Thymus (tissue), 14 donors: Measurements from ENCODE around the gene BTG3. TPM values are rescaled to one million over a fixed set of nuclear protein-coding genes. Genes with fewer than 3 reads are reported as not detected.

Experiments used
- DNase-seq, 9 donors: peaks; one replicate each; pipeline ENCODE4 v3.0.0-alpha.2; 2013; ENCODE audit warnings: low spot score in 9 of 9, low read depth in 6 of 9, missing footprints in 1 of 9
- H3K27ac ChIP-seq, 2 donors: one replicate each; pipeline ENCODE4 v1.5.1; 2013; ENCODE audit warnings: control low read depth in 1 of 2, low read depth in 1 of 2, low read length in 1 of 2, mild to moderate bottlenecking in 1 of 2, moderate library complexity in 1 of 2
- H3K27me3 ChIP-seq, 2 donors: one replicate each; pipeline ENCODE4 v1.5.1; 2013; ENCODE audit warnings: low read length in 1 of 2; ENCODE audit not compliant: control insufficient read depth in 2 of 2, insufficient read depth in 1 of 2
- H3K36me3 ChIP-seq, 2 donors: one replicate each; pipeline ENCODE4 v1.5.1; 2013; ENCODE audit warnings: low read length in 1 of 2, mild to moderate bottlenecking in 1 of 2, moderate library complexity in 1 of 2; ENCODE audit not compliant: control insufficient read depth in 2 of 2, insufficient read depth in 2 of 2
- H3K4me1 ChIP-seq, 2 donors: one replicate each; pipeline ENCODE4 v1.5.1; 2013; ENCODE audit warnings: low read length in 2 of 2; ENCODE audit not compliant: control insufficient read depth in 2 of 2, insufficient read depth in 2 of 2
- H3K4me3 ChIP-seq, 2 donors: one replicate each; pipeline ENCODE4 v1.5.1; 2013; ENCODE audit warnings: low read length in 2 of 2, control low read depth in 1 of 2, mild to moderate bottlenecking in 1 of 2
- H3K9me3 ChIP-seq, 2 donors: one replicate each; pipeline ENCODE4 v1.5.1; 2013; ENCODE audit warnings: low read length in 1 of 2, mild to moderate bottlenecking in 1 of 2; ENCODE audit not compliant: control insufficient read depth in 2 of 2, insufficient read depth in 1 of 2
- WGBS: extraction: QIAGEN DNeasy Blood & Tissue Kit; methylation state at CpG from one replicate; pipeline ENCODE4 v1.1.7; 2013; 5-methylcytosine and 5-hydroxymethylcytosine counted together
- long read RNA-seq, 10 donors: transcript quantifications; one replicate each; lab custom pipeline, GENCODE V29; 2026
- polyA plus RNA-seq: library from polyadenylated mRNA; stranded (reverse); fragments of 200-250 nt; gene quantifications from one replicate; pipeline ENCODE4 v1.2.3, GENCODE V29; 2013
- total RNA-seq: library from RNA; stranded (reverse); fragments of 120-200 nt; gene quantifications from one replicate; pipeline ENCODE4 v1.2.4, GENCODE V29; 2013
- donor health status: healthy.

The BTG3 gene, protein sequence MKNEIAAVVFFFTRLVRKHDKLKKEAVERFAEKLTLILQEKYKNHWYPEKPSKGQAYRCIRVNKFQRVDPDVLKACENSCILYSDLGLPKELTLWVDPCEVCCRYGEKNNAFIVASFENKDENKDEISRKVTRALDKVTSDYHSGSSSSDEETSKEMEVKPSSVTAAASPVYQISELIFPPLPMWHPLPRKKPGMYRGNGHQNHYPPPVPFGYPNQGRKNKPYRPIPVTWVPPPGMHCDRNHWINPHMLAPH
- 22.8 TPM for total RNA-seq
- 62.0 TPM for polyA plus RNA-seq
- long read RNA-seq, donor 1, transcript BTG3-202 (5 exons, 1,456 nt), result major isoform, 5 of 5 reads
- long read RNA-seq, donor 1, partial matches to known transcripts, result 0 of 5 reads
- long read RNA-seq, donor 1, other reads (novel, unspliced or antisense), result 0 of 5 reads
- long read RNA-seq, donor 2, transcript BTG3-202 (5 exons, 1,456 nt), result major isoform, 16 of 18 reads
- long read RNA-seq, donor 2, partial matches to known transcripts, result 0 of 18 reads
- long read RNA-seq, donor 2, other reads (novel, unspliced or antisense), result 0 of 18 reads
- long read RNA-seq, donor 3, transcript BTG3-204 (2 exons, 531 nt), result minor isoform, 8 of 39 reads
- long read RNA-seq, donor 3, transcript BTG3-202 (5 exons, 1,456 nt), result major isoform, 24 of 39 reads
- long read RNA-seq, donor 3, partial matches to known transcripts, result 5 of 39 reads
- long read RNA-seq, donor 3, other reads (novel, unspliced or antisense), result 0 of 39 reads
- long read RNA-seq, donor 4, transcript BTG3-202 (5 exons, 1,456 nt), result major isoform, 13 of 14 reads
- long read RNA-seq, donor 4, partial matches to known transcripts, result 0 of 14 reads
- long read RNA-seq, donor 4, other reads (novel, unspliced or antisense), result 0 of 14 reads
- long read RNA-seq, donor 5, transcript BTG3-202 (5 exons, 1,456 nt), result major isoform, 22 of 31 reads
- long read RNA-seq, donor 5, transcript BTG3-204 (2 exons, 531 nt), result minor isoform, 6 of 31 reads
- long read RNA-seq, donor 5, partial matches to known transcripts, result 0 of 31 reads
- long read RNA-seq, donor 5, other reads (novel, unspliced or antisense), result 0 of 31 reads
- long read RNA-seq, donor 6, transcript BTG3-202 (5 exons, 1,456 nt), result major isoform, 12 of 15 reads
- long read RNA-seq, donor 6, partial matches to known transcripts, result 0 of 15 reads
- long read RNA-seq, donor 6, other reads (novel, unspliced or antisense), result 0 of 15 reads
- long read RNA-seq, donor 7, transcript BTG3-202 (5 exons, 1,456 nt), result major isoform, 29 of 35 reads
- long read RNA-seq, donor 7, partial matches to known transcripts, result 0 of 35 reads
- long read RNA-seq, donor 7, other reads (novel, unspliced or antisense), result 0 of 35 reads
- long read RNA-seq, donor 8, partial matches to known transcripts, result 0 of 3 reads
- long read RNA-seq, donor 8, other reads (novel, unspliced or antisense), result 0 of 3 reads
- long read RNA-seq, donor 9, transcript BTG3-202 (5 exons, 1,456 nt), result major isoform, 20 of 21 reads
- long read RNA-seq, donor 9, partial matches to known transcripts, result 0 of 21 reads
- long read RNA-seq, donor 9, other reads (novel, unspliced or antisense), result 0 of 21 reads
- long read RNA-seq, donor 10, transcript BTG3-202 (5 exons, 1,456 nt), result major isoform, 15 of 19 reads
- long read RNA-seq, donor 10, partial matches to known transcripts, result 0 of 19 reads
- long read RNA-seq, donor 10, other reads (novel, unspliced or antisense), result 0 of 19 reads

DNA sequence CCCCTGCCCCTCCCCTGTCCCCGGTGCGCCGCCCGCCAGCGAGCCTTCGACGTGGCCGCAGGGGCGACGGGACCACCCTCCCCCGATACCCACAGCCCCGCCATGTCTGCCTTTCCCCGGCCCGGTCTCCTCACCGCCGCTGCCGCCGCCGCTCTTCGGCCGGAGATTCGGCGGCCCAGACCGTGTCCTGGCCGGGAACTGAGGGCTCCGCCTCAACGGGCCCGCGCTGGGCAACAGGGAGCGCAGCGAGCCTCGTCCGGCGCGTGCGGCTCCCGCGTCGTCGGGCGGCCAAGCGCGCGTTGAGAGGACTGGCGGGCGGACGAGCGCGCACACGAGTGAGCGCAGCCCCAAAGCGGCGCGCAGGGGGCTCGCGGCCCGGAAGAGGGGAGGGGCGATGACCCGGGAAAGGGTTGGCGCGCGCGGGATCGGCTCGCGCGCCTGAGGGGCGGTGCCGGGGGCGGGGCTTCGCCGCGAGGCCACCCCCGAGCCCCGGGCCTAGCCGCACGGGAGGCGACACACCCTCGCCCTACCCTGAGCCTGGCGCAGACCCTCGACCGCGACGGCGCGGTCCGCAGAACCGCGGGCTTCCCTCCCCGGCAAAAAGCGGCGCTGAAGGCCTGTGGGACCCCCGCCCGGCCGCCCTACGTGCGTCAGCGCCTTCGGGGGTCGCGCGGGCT lies at the start of gene BTG3:
TSS of gene BTG3 (minus strand) at position 337 of the 677 bp plus-strand sequence. CDS start 3,757 bp downstream, outside the sequence.
- Histone ChIP-seq H3K36me3 (peaks cover 2 to 5% of the 10 kb centered on the region in 2 donors), H3K27ac (peak within 1 kb of the TSS; percentile 86), H3K9me3 (no peaks in the 10 kb centered on the region), H3K4me1 (peaks cover 7 to 9% of the 10 kb centered on the region in 2 donors), H3K4me3 (peak within 1 kb of the TSS; percentile 76 to 94), H3K27me3 (no peaks in the 10 kb centered on the region)
- 1% methylated on average over 102 of the region's 102 CpGs for WGBS
- peak; percentile 45 to 92 (median 81) for DNase-seq

DNA sequence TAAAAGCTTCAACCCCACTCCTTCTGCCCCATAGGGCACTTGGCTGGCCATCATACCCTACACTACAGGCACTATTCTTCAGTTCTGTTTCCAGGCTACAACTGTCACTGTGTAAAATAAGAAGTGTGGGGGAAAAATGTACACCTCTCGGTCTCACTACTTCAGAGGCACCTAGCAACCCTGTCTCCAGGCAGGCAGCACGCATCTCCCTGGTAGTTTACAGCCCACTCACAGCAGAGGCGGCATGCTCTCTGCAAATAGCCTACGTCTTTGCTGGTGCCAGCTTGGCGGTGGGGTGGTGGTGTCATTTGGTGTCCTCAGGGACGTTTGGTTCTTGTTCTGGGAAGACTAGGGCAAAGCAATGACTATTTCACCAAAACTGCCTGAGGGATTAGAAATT lies 48.2 kb upstream of the BTG3 start:
- 89% methylated on average over 6 of the region's 6 CpGs for WGBS
- no peak for DNase-seq
- no peaks in the 10 kb centered on the region for H3K4me1 ChIP-seq
- no peak overlapping the region for H3K4me3 ChIP-seq
- no peaks in the 10 kb centered on the region for H3K36me3 ChIP-seq
- H3K9me3 ChIP-seq, result no peaks in the 10 kb centered on the region
- no peaks in the 10 kb centered on the region for H3K27me3 ChIP-seq
- H3K27ac ChIP-seq, result no peak overlapping the region

DNA sequence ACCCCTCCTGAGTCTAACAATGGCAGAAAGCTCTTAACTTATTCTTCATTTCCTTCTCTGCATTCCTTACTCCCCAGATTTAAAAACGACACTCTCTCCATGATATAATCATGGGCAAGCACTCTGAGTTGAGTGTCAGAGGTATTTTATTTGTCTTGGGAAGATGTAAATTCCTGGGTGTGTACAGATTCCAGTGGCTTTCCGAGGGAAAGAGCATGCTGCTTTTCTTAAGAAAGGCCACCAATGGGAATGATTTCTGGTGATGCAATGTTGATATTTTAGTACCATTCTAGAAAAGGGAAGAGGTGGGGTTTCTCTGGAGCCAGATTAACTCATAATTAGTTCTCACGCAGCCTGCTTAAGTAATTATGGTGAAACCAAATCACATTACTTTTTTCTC lies 47.8 kb upstream of the BTG3 start:
- no peaks in the 10 kb centered on the region for H3K27me3 ChIP-seq
- H3K4me1 ChIP-seq, result no peaks in the 10 kb centered on the region
- WGBS, result 72% methylated on average over 3 of the region's 3 CpGs
- no peaks in the 10 kb centered on the region for H3K36me3 ChIP-seq
- no peak overlapping the region for H3K27ac ChIP-seq
- H3K4me3 ChIP-seq, result no peak overlapping the region
- H3K9me3 ChIP-seq, result no peaks in the 10 kb centered on the region
- no peak for DNase-seq

DNA sequence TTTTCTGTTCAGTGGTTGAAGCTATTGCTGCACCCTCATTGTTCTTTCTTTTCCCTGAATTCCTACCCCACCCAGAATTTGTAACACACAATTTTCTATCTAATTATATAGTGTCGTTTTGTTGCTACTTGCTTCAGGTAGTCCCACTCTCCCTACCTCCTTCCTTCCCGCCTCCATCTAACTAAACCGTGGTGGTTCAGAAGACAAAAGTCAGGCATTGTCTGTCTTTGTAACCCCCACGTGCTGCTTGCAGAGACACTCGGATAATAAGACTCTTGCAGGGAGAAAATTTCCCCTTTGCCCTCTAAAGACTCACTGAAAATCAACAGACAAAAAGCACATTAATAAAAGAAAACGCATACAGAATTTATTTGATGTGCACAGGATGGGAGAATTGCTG lies 46.2 kb upstream of the BTG3 start:
- Histone ChIP-seq H3K27ac (no peak overlapping the region), H3K27me3 (no peaks in the 10 kb centered on the region), H3K4me3 (no peak overlapping the region), H3K4me1 (no peaks in the 10 kb centered on the region), H3K9me3 (no peaks in the 10 kb centered on the region), H3K36me3 (no peaks in the 10 kb centered on the region)
- DNase-seq, result no peak
- WGBS, result 91% methylated on average over 6 of the region's 6 CpGs

DNA sequence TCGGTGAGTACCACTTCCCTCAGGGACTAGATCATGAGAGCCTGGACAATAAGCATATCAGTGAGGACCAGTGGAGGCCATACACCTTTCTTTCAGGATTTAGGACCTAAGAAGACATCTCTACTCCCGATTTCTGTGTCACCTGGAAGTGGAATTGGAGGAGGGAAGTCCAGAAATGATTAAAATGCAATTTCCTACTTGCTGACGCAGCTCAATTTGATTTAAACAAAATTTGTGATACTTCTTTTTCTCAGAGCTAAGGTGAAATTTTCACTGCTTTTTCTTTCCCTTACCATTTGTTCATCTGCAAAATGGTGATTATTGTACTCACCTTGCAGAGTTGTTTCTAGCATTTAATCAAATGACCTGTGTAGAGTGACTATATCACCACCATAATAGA lies 38.8 kb upstream of the BTG3 start:
- H3K9me3 ChIP-seq, result no peaks in the 10 kb centered on the region
- no peaks in the 10 kb centered on the region for H3K27me3 ChIP-seq
- H3K36me3 ChIP-seq, result no peaks in the 10 kb centered on the region
- H3K27ac ChIP-seq, result no peak overlapping the region
- H3K4me1 ChIP-seq, result no peaks in the 10 kb centered on the region
- H3K4me3 ChIP-seq, result no peak overlapping the region
- 86% methylated on average over 3 of the region's 3 CpGs for WGBS
- DNase-seq, result no peak

DNA sequence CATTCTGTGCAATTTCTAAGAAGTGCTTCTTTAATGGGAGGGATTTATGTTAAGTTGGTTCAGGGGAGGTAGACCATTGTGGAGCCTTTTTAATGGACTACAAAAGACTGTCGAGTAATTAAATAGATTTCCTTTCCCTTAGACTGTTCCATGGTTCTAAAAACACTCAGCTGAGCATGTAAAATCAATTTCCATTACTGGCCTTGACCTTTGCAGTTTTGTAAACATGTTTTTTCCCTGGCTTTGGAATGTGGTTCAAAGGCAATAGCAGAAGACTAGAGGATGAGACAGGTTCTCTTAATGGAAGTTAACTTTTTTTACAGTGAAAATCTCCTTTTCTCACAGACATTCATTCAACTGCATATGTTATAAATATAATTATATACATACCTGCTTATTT lies 37.6 kb upstream of the BTG3 start:
- Histone ChIP-seq H3K36me3 (no peaks in the 10 kb centered on the region), H3K4me3 (no peak overlapping the region), H3K27me3 (no peaks in the 10 kb centered on the region), H3K9me3 (no peaks in the 10 kb centered on the region), H3K4me1 (no peaks in the 10 kb centered on the region), H3K27ac (no peak overlapping the region)
- no peak for DNase-seq
- 74% methylated on average over 1 of the region's 1 CpG for WGBS

DNA sequence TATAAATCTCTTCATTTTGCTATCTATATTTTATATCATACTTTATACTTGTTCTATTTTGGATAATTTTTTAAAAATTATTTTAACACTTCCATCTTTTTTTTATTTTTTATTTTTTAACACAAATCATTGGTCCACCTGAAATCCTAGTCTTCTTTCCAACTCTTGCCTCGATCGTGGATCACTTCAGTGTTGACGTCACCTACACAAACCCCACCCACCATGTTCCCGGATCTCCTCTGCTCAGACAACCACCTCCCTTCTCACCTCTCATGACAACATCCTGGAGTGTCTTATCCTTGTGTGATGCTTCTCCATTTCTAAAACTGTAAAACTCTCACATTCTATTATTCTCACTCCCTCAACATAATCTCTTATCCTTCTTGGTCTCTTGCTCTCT lies 34.1 kb upstream of the BTG3 start:
- Histone ChIP-seq H3K9me3 (no peaks in the 10 kb centered on the region), H3K36me3 (no peaks in the 10 kb centered on the region), H3K4me3 (no peak overlapping the region), H3K27ac (no peak overlapping the region), H3K27me3 (no peaks in the 10 kb centered on the region), H3K4me1 (no peaks in the 10 kb centered on the region)
- WGBS, result 97% methylated on average over 4 of the region's 4 CpGs
- DNase-seq, result no peak

DNA sequence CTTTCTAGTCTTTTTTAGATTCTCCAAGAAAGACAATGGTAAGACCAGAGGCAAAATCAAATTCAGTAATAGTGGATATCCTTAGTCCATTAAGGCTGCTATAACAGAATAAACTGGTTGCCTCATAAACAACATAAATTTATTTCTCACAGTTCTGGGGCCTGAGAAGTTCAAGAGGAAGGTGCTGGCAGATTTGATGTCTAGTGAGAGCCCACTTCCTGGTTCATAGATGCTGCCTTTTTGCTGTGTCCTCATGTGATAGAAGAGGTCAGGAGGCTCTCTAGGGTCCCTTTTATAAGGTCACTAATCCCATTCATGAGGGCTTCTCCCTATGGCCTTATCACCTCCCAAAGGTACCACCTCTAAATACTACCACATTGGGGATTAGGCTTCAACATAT lies 31.5 kb upstream of the BTG3 start:
- Histone ChIP-seq H3K27me3 (no peaks in the 10 kb centered on the region), H3K4me1 (no peaks in the 10 kb centered on the region)

More for the DNA sequence above, 31.5 kb upstream of the BTG3 start:
- no peaks in the 10 kb centered on the region for H3K36me3 ChIP-seq
- H3K27ac ChIP-seq, result no peak overlapping the region
- H3K4me3 ChIP-seq, result no peak overlapping the region
- no peaks in the 10 kb centered on the region for H3K9me3 ChIP-seq
- DNase-seq, result peak in 1 of 9 donors; percentile 7
